ENCODE data around the gene AKAP9. TPM values are rescaled to one million over a fixed set of nuclear protein-coding genes. Genes with fewer than 3 reads are reported as not detected.

The AKAP9 gene
- total RNA-seq, 4 donors from 2014 or later = 91.1 to 150 (median 124) TPM

DNA sequence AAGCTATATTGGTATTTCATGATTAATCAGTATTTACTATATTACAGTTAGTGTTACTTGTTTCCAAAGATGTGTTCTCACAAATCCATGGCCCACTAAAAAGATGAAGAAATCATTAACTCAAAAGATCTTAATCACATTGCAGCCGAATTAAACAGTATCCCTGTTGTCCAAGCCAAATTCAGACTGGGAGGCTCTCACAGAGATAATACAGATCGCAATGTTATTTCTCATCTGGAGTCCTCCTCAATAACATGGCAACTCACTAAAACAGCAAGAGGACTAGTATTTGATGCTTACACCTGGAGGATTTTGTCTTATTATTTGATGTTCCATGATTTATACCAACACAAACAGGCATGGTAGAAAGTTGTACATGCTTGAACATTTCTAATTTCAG is 170.2 kb downstream of the AKAP9 start:
- 94 to 99% methylated on average over 2 of the region's 2 CpGs for WGBS, 2 donors
- H3K27ac ChIP-seq = no peak overlapping the region
- peaks cover 0 to 21% of the 10 kb centered on the region in 2 donors for H3K36me3 ChIP-seq
- H3K4me1 ChIP-seq = no peaks in the 10 kb centered on the region
- TF ChIP-seq, protein P1, sequence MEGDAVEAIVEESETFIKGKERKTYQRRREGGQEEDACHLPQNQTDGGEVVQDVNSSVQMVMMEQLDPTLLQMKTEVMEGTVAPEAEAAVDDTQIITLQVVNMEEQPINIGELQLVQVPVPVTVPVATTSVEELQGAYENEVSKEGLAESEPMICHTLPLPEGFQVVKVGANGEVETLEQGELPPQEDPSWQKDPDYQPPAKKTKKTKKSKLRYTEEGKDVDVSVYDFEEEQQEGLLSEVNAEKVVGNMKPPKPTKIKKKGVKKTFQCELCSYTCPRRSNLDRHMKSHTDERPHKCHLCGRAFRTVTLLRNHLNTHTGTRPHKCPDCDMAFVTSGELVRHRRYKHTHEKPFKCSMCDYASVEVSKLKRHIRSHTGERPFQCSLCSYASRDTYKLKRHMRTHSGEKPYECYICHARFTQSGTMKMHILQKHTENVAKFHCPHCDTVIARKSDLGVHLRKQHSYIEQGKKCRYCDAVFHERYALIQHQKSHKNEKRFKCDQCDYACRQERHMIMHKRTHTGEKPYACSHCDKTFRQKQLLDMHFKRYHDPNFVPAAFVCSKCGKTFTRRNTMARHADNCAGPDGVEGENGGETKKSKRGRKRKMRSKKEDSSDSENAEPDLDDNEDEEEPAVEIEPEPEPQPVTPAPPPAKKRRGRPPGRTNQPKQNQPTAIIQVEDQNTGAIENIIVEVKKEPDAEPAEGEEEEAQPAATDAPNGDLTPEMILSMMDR (IDR thresholded peaks at IDR 0.05) = no peak
- TF ChIP-seq POLR2A (IDR thresholded peaks at IDR 0.05) = no peak
- no peak overlapping the region for H3K4me3 ChIP-seq (replicated peaks in 1 of 3)
- intact Hi-C loops (cut with DNase I) = no loop called here
- no peaks in the 10 kb centered on the region for H3K9me3 ChIP-seq
- no peaks in the 10 kb centered on the region for H3K27me3 ChIP-seq
- no peak for DNase-seq

DNA sequence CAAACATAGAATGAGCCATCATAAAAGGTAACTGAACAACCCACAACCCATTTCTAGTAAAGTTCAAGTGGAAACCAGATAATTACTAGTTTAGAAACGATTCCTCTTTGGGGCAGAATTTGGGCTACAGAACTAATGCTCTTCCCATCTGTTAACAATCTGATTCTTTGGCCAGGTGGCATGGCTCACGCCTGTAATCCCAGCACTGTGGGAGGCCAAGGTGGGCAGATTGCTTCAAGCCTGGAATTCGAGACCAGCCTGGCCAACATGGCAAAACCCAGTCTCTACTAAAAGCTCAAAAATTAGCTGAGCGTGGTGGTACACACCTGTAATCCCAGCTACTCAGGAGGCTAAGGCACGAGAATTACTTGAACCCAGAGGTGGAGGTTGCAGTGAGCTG is 175.2 kb downstream of the AKAP9 start:
- WGBS, 2 donors = 95% methylated on average over 5 of the region's 5 CpGs
- intact Hi-C loops (cut with DNase I) = no loop called here
- H3K36me3 ChIP-seq = peaks cover 0 to 3% of the 10 kb centered on the region in 2 donors

DNA sequence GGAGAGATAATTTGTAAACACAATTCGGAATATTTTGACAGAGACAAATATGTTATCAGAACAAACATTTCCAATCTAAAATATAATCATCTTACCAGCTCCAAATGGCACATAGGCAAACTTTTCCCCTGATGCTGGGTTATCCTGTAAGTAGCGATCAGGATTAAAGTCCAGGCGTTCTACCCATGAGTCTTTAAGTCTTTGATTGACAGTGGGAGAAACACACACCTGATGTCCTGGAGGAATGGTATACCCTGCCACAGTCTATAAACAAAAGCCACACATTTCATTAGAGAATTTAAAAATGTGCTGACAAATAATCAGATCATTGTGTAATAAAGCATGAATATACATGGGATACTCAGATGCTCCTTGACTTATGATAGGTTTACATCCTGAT is 176.3 kb downstream of the AKAP9 start:
- H3K4me3 ChIP-seq (replicated peaks in 1 of 3) = no peak overlapping the region
- peaks cover 5% of the 10 kb centered on the region in 2 donors for H3K36me3 ChIP-seq
- H3K9me3 ChIP-seq = no peaks in the 10 kb centered on the region
- intact Hi-C loops (cut with DNase I) = no loop called here
- DNase-seq = no peak
- TF ChIP-seq, protein P1 (IDR thresholded peaks at IDR 0.05) = no peak
- no peak for TF ChIP-seq POLR2A (IDR thresholded peaks at IDR 0.05)
- WGBS, 2 donors = 93 to 97% methylated on average over 3 of the region's 3 CpGs
- no peaks in the 10 kb centered on the region for H3K4me1 ChIP-seq
- H3K27me3 ChIP-seq = no peaks in the 10 kb centered on the region
- H3K27ac ChIP-seq = no peak overlapping the region

More for the DNA sequence above, 175.2 kb downstream of the AKAP9 start:
- TF ChIP-seq, protein P1 (IDR thresholded peaks at IDR 0.05) = no peak
- no peak for TF ChIP-seq POLR2A (IDR thresholded peaks at IDR 0.05)
- H3K4me3 ChIP-seq (replicated peaks in 1 of 3) = no peak overlapping the region
- no peaks in the 10 kb centered on the region for H3K9me3 ChIP-seq
- H3K27me3 ChIP-seq = no peaks in the 10 kb centered on the region
- DNase-seq = no peak
- no peak overlapping the region for H3K27ac ChIP-seq
- no peaks in the 10 kb centered on the region for H3K4me1 ChIP-seq

DNA sequence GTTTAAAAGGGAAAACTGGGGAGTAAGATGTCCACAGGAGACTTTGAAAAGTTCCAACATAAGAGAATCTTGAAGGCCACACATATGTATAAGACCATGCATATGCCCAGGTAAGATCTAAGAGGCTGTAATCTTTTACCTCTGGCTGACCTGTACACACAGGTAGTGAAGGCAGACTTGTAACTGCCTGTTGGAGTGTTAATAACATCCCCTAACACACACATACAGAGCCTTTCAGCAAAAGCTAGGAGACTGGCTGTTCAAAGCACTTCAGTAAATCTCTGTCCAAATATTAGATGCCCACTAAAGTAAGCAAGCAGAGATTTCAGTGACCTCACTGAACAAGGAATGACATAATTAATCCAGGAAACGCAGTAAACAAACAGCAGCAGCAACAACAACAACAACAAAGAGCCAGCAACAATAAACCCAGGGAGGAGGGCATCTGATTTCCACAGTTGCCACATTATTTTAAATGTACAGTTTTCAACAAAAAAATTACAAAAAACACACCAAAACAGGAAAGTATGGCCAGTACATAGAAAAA is 178.6 kb downstream of the AKAP9 start:
- intact Hi-C loops (cut with DNase I) = no loop called here
- no peak overlapping the region for H3K4me3 ChIP-seq (replicated peaks in 1 of 3)
- H3K27me3 ChIP-seq = no peaks in the 10 kb centered on the region
- TF ChIP-seq POLR2A (IDR thresholded peaks at IDR 0.05) = no peak
- TF ChIP-seq, protein P1 (IDR thresholded peaks at IDR 0.05) = no peak
- H3K36me3 ChIP-seq = peaks cover 9 to 17% of the 10 kb centered on the region in 2 donors
- no peaks in the 10 kb centered on the region for H3K4me1 ChIP-seq
- WGBS, 2 donors = 93 to 96% methylated on average over 1 of the region's 1 CpG
- no peak for DNase-seq
- H3K27ac ChIP-seq = no peak overlapping the region
- H3K9me3 ChIP-seq = no peaks in the 10 kb centered on the region

DNA sequence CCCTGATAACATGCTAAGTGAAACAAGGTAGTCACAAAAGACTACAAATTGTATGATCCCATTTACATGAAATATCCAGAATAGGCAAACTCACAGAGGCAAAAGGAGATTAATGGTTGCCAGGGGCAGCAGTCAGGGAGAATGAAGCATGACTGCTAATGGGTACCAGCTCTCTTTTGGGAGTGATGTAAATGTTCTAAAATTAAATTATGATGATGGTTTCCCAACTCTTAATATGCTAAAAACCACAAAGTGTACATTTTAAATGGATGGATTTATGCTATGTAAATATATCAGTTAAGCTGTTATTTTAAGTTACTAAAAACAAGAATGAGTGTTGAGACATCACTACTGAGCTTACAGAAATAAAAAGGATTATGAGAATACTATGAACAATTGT is 181.0 kb downstream of the AKAP9 start:
- Histone ChIP-seq H3K27ac (no peak overlapping the region), H3K36me3 (peaks cover 14 to 29% of the 10 kb centered on the region in 2 donors), H3K4me3 (replicated peaks in 1 of 3) (no peak overlapping the region), H3K9me3 (no peaks in the 10 kb centered on the region), H3K4me1 (no peaks in the 10 kb centered on the region), H3K27me3 (no peaks in the 10 kb centered on the region)
- TF ChIP-seq, protein P1 (IDR thresholded peaks at IDR 0.05) = no peak
- TF ChIP-seq POLR2A (IDR thresholded peaks at IDR 0.05) = no peak
- no peak for DNase-seq
- intact Hi-C loops (cut with DNase I) = no loop called here
